K562 (cell line): ENCODE results near the gene ANO4. TPM values are rescaled to one million over a fixed set of nuclear protein-coding genes. Genes with fewer than 3 reads are reported as not detected.

Experiments used
- ATAC-seq: fragments of 200-7000 bp; cut with Tn5 transposase; 3 replicates; pipeline ENCODE4 v1.9.1; 2020; ENCODE audit warnings: moderate library complexity
- BruUV-seq: library from RNA; stranded (reverse); fragments of 400-500 nt; replicated peaks from 2 replicates; lab custom pipeline; 2021; lab: Mats Ljungman, UMichigan
- CTCF ChIA-PET: fragments of 300-600 bp; formaldehyde crosslinking; extraction: SDS; loops from one replicate; lab custom pipeline; 2021; ENCODE audit warnings: low intra/inter-chr PET ratio; lab: Yijun Ruan, JAX
- POLR2A ChIA-PET: fragments of 300-600, 350-650 bp; sonication (Branson Sonifier 250); formaldehyde crosslinking; extraction: SDS; loops from one replicate; lab custom pipeline; 2021; ENCODE audit warnings: antibody characterized with exemption, inconsistent platforms; lab: Yijun Ruan, JAX
- DNase-seq, 4 experiments: peaks; one replicate each; pipeline versions ENCODE4 v3.0.0 to v3.0.0-alpha.2; 2011 to 2018; ENCODE audit warnings: low spot score in 3 of 4, mixed read lengths in 3 of 4; ENCODE audit errors: extremely low read depth in 1 of 4
- FAIRE-seq: peaks from 2 replicates; lab custom pipeline; 2011; peaks lifted over from hg19 to GRCh38; lab: Jason Lieb, UNC
- H2AFZ ChIP-seq: 2 replicates; pipeline ENCODE4 v1.6.0; 2011; ENCODE audit warnings: low read depth, low read length, control low read depth, inconsistent platforms
- H3K27ac ChIP-seq: fragments of 200-600 bp; 3 replicates; pipeline ENCODE4 v1.8.0; 2011; ENCODE audit warnings: low read depth, mild to moderate bottlenecking, control low read depth, inconsistent platforms, low read length, moderate library complexity, mixed read lengths; ENCODE audit errors: extremely low read depth
- H3K27me3 ChIP-seq, 2 experiments: fragments of 300-600 bp in 1 of 2; 2 replicates in 1 of 2; 3 replicates in 1 of 2; pipeline versions ENCODE4 v1.6.0 to v1.8.0; 2011; ENCODE audit warnings: inconsistent platforms in 2 of 2, low read length in 2 of 2, mild to moderate bottlenecking in 1 of 2, mixed read lengths in 1 of 2, moderate library complexity in 1 of 2; ENCODE audit not compliant: control insufficient read depth in 2 of 2, insufficient read depth in 2 of 2
- H3K36me3 ChIP-seq: fragments of 300-600 bp; 3 replicates; pipeline ENCODE4 v1.8.0; 2011; ENCODE audit warnings: mild to moderate bottlenecking, low read length, inconsistent platforms; ENCODE audit not compliant: control insufficient read depth, insufficient read depth
- H3K4me1 ChIP-seq, 2 experiments: fragments of 200-600 bp in 1 of 2; replicated peaks in 1 of 2; 2 replicates in 1 of 2; 3 replicates in 1 of 2; pipeline versions ENCODE4 v1.5.1 to v1.8.0; 2011; ENCODE audit warnings: inconsistent platforms in 2 of 2, low read length in 2 of 2, mild to moderate bottlenecking in 1 of 2, mixed read lengths in 1 of 2, moderate library complexity in 1 of 2; ENCODE audit not compliant: control insufficient read depth in 2 of 2, insufficient read depth in 2 of 2
- H3K4me2 ChIP-seq: 2 replicates; pipeline ENCODE4 v1.6.1; 2011; ENCODE audit warnings: low read length, control low read depth, inconsistent platforms, mixed read lengths; ENCODE audit not compliant: insufficient read depth
- H3K4me3 ChIP-seq: fragments of 200-600 bp; sonication (generic), shearing (Covaris generic); 2 replicates; pipeline ENCODE4 v1.5.1; 2016; ENCODE audit warnings: control low read depth, inconsistent platforms
- H3K79me2 ChIP-seq: fragments of 200-600 bp; 3 replicates; pipeline ENCODE4 v1.8.0; 2011; ENCODE audit warnings: low read length, inconsistent platforms; ENCODE audit not compliant: control insufficient read depth, insufficient read depth
- H3K9ac ChIP-seq, 2 experiments: 2 replicates each; pipeline versions ENCODE4 v1.6.0 to v1.6.1; 2011; ENCODE audit warnings: low read depth in 2 of 2, low read length in 2 of 2, control low read depth in 1 of 2, inconsistent platforms in 1 of 2, mild to moderate bottlenecking in 1 of 2, mixed read lengths in 1 of 2; ENCODE audit not compliant: insufficient read depth in 1 of 2
- H3K9me1 ChIP-seq: one replicate; pipeline ENCODE4 v1.6.0; 2011; ENCODE audit warnings: inconsistent platforms, mild to moderate bottlenecking, low read length, moderate library complexity; ENCODE audit not compliant: control insufficient read depth, insufficient read depth
- H3K9me3 ChIP-seq: replicated peaks from 2 replicates; pipeline ENCODE4 v1.5.1; 2011; ENCODE audit warnings: low read depth, low read length, inconsistent platforms; ENCODE audit not compliant: control insufficient read depth, insufficient read depth
- H4K20me1 ChIP-seq: replicated peaks from 2 replicates; pipeline ENCODE4 v1.6.1; 2011; ENCODE audit warnings: low read length, inconsistent platforms, mixed read lengths; ENCODE audit not compliant: control insufficient read depth, insufficient read depth
- FOS ChIP-seq: IDR thresholded peaks from 3 replicates; pipeline ENCODE4 v1.6.1; 2011; ENCODE audit not compliant: insufficient read length; ENCODE audit errors: extremely low read depth
- HOMEZ ChIP-seq: fragments of 250-450 bp; sonication (Bioruptor Pico); IDR thresholded peaks from 2 replicates; pipeline ENCODE4 v1.4.0; 2020; ENCODE audit warnings: mild to moderate bottlenecking, moderate library complexity
- MYBL2 ChIP-seq, 2 experiments: fragments of 450-650 bp in 1 of 2; sonication (generic) in 1 of 2; formaldehyde crosslinking in 1 of 2; IDR thresholded peaks; 2 replicates each; pipeline versions ENCODE4 v1.6.1 to v1.8.1; 2017 to 2022; ENCODE audit warnings: borderline replicate concordance in 1 of 2, inconsistent platforms in 1 of 2, low read depth in 1 of 2, mild to moderate bottlenecking in 1 of 2, missing genetic modification reagents in 1 of 2, moderate library complexity in 1 of 2
- PPARD ChIP-seq: fragments of 250-450 bp; sonication (Bioruptor Pico); IDR thresholded peaks from 2 replicates; pipeline ENCODE4 v1.8.0; 2022; ENCODE audit warnings: inconsistent platforms, mild to moderate bottlenecking, moderate library complexity
- TFE3 ChIP-seq: fragments of 450-650 bp; formaldehyde crosslinking; IDR thresholded peaks from 2 replicates; pipeline ENCODE4 v1.4.0; 2020; ENCODE audit warnings: mild to moderate bottlenecking, mixed read lengths
- ZNF24 ChIP-seq: fragments of 450-650 bp; IDR thresholded peaks from 2 replicates; pipeline ENCODE4 v1.6.1; 2016
- ZNF584 ChIP-seq: fragments of 200-800 bp; sonication (Bioruptor generic); IDR thresholded peaks from 2 replicates; pipeline ENCODE4 v1.6.1; 2016; ENCODE audit warnings: low read depth, mild to moderate bottlenecking, missing genetic modification characterization, missing compliant biosample characterization
- WGBS: fragments of 100-300 bp; shearing (Covaris generic); methylation state at CpG from one replicate; pipeline ENCODE4 v1.1.6; 2016; ENCODE audit warnings: low coverage, mixed read lengths; ENCODE audit not compliant: insufficient coverage; ENCODE audit errors: missing lambda C conversion rate; 5-methylcytosine and 5-hydroxymethylcytosine counted together
- in situ Hi-C: fragments of 300-500 bp; cut with MboI; formaldehyde crosslinking; loops from 4 replicates; pipeline ENCODE4 v1.15.0; 2018; ENCODE audit warnings: inconsistent platforms, mixed read lengths
- intact Hi-C: fragments of 100-400 bp; cut with micrococcal nuclease; formaldehyde crosslinking; loops from 2 replicates; pipeline ENCODE4 v1.14.2; 2022
- polyA plus RNA-seq, 8 experiments: library from polyadenylated mRNA; depleted of rRNA in 4 of 8; stranded (reverse) in 5 of 8; unstranded in 3 of 8; fragments of >200 nt; fragmentation: Nextera tagmentation in 2 of 8; fragmentation: Illumina TruSeq in 1 of 8; extraction: Ambion mirVana in 2 of 8; extraction: Trizol in 1 of 8; gene quantifications; 2 replicates each; pipeline versions ENCODE4 v1.2.1 to v1.2.3, GENCODE V29; 2011 to 2014; ENCODE audit warnings: inconsistent platforms in 1 of 8, missing spikeins in 1 of 8
- total RNA-seq, 7 experiments: library from RNA; depleted of rRNA in 6 of 7; stranded (reverse); fragments of >200 nt in 6 of 7; fragmentation: Illumina TruSeq in 2 of 7; extraction: Trizol in 2 of 7; gene quantifications; 2 replicates each; pipeline versions ENCODE4 v1.2.1 to v1.2.3, GENCODE V29; 2011 to 2021; ENCODE audit warnings: low replicate concordance in 1 of 7

Gene ANO4
- total and polyA plus RNA-seq, 9 of the 15 experiments (the other 6 are each of a cell fraction or from before 2014, with no cell fraction given) = not detected

- BruUV-seq = no TSS peak
- H3K4me2 ChIP-seq = no peak overlapping the region
- TF ChIP-seq HOMEZ (CRISPR knock-in tag) (no peak), TFE3 (CRISPR knock-in tag) (no peak), PPARD (CRISPR knock-in tag) (no peak), FOS (no peak), ZNF584 (CRISPR knock-in tag) (no peak), ZNF24 (no peak), MYBL2 (IDR thresholded peaks at IDR 0.05; ENCODE audit: low read depth) (no peak), MYBL2 (CRISPR knock-in tag; IDR thresholded peaks at IDR 0.05; ENCODE audit: borderline replicate concordance) (no peak)
- TF ChIP-seq, all 486 proteins: peak for 0
- Histone ChIP-seq H3K27me3 (no peaks in the 10 kb centered on the region), H3K9me3 (no peaks in the 10 kb centered on the region), H3K4me3 (no peak overlapping the region), H3K79me2 (no peaks in the 10 kb centered on the region), H2AFZ (no peak overlapping the region), H3K27ac (no peak overlapping the region), H3K9ac (no peak overlapping the region), H3K9me1 (no peaks in the 10 kb centered on the region), H3K4me1 (no peaks in the 10 kb centered on the region), H3K36me3 (no peaks in the 10 kb centered on the region), H4K20me1 (no peaks in the 10 kb centered on the region)
- in situ Hi-C loops (no loop called here), intact Hi-C loops (no loop called here)
- WGBS = 0% methylated on average over 3 of the region's 3 CpGs
- FAIRE-seq (no peak), DNase-seq (no peak), ATAC-seq (no peak)
- ChIA-PET POLR2A (no interaction called here), CTCF (no interaction called here)
Observed at GRCh38 chr12:101077791-101078528, 283.4 kb downstream of the ANO4 start.
